ENCODE measurements around the gene WDR41.
"Not testable (repeated sequence)": the region's sequence is repeated elsewhere in the genome, so short reads cannot be mapped to it uniquely, and the experiment has no call there.

The WDR41 gene, protein sequence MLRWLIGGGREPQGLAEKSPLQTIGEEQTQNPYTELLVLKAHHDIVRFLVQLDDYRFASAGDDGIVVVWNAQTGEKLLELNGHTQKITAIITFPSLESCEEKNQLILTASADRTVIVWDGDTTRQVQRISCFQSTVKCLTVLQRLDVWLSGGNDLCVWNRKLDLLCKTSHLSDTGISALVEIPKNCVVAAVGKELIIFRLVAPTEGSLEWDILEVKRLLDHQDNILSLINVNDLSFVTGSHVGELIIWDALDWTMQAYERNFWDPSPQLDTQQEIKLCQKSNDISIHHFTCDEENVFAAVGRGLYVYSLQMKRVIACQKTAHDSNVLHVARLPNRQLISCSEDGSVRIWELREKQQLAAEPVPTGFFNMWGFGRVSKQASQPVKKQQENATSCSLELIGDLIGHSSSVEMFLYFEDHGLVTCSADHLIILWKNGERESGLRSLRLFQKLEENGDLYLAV

DNA sequence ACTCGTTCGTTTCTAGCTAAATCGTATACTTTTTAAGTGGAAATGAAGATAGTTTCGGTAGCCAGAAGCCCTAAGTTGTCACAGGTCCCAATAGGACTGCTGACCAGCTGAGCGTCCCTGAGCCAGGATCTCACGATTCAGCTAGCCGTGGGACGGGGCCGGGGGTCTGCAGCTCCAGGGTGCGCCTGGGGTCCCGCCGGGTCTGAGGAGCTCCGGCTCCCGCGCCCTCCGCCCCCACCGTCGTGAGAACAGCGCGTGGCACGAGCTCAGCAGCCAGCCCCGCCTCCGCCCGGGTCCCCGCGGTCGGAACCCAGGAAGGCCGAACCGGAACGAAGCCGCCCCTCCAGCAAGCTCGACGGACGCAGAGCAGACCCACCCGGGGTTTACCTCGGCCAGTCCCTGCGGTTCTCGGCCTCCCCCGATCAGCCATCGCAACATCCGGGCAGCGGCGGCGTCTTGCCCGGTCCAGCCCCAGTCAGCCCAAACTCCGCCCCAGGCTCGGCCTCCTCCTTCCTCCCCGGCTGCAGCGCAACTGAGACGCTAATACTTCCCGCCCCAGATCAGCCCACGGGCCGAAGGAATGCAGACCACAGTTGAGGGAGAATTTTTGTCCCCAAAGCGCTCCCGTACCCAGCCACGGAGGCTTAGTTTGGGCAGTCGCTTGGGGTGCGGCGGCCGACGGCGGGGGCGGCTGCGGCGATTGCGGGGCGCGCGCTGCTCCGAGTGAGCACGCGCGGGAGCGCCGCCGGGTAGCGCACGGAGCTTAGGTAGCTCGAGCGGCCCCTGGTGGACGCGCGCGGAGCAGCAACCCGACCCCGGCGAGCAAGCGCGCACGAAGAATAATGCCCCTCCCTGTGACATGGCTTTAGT is at the start of gene WDR41:
TSS of gene WDR41 (minus strand) at position 534 of the 870 bp plus-strand sequence. CDS start at position 438, 96 bp downstream.
- DNase-seq (ENCODE audit: low read depth in 2 of 2, low spot score in 1 of 2) = peak; percentile 66 to 73

DNA sequence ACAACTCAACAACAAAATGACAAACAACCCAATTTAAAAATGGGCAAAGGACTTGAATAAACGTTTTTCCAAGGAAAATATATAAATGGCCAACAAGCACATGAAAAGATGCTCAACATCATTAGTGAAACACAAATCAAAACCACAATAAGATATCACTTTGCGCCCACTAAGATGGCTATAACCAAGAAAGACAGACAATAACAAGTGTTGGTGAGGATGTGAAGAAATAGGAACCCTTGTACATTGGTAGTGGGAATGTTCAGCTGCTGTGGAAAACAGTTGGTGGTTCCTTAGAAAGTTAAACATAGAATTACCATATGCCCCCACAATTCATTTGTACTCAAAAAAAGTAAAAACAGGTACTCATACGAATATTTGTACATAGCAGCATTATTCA is 39.2 kb upstream of the WDR41 start:
- DNase-seq (ENCODE audit: low read depth in 2 of 2, low spot score in 1 of 2) = no peak

DNA sequence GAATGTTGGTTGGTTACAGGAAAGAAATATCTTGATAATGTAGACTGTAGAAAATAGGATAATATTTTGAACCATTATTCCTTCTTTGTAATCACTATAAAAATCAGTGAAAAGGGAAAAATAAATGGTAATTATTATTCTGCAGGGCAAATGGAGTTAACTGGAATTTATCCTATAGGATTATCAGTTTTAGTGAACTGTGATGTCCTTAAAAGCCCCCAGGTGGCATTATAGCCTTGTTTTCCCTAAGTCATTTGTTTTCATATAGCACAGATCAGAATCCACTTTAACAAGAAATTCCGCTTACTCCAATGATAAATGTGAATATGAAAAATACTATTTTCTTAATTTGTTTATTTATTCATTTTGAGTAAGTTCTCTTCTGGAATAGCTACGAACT is 26.2 kb upstream of the WDR41 start:
- no peak for DNase-seq (ENCODE audit: low read depth in 2 of 2, low spot score in 1 of 2)

DNA sequence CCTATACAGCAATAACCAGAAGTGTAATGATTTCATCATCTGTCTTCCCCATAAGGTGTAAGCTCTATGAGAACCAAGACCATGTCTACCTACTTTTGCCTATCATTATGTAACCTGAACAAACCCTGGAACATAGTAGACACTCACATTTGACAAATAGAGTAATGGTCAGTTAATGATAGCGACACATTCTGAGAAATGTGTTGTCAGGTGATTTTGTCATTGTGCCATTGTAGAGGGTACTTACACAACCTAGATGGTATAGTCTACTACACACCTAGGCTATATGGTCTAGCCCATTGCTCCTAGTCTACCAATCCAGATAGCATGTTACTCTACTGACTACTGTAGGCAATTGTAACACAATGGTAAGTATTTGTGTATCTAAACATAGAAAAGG is 22.3 kb upstream of the WDR41 start:
- DNase-seq (ENCODE audit: low read depth in 2 of 2, low spot score in 1 of 2) = no peak

DNA sequence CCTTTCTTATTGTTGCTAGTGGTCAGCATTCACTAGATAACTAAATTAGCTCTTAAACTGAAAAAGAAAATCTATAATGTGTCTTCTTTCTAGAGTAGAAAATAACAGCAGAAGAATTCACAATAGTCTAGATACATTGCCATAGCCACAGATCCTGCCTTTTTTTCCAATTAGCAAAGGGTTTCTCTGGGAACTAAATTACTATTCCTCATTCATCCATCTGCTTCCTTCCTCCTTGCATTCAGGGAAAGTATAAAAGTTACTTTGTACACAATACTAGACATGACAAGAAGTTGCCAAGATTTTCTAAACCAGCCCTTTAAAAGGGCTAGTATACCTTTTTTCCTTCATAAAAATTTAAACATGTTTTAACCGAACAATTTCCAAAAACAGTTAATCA is 21.2 kb upstream of the WDR41 start:
- no peak for DNase-seq (ENCODE audit: low read depth in 2 of 2, low spot score in 1 of 2)

DNA sequence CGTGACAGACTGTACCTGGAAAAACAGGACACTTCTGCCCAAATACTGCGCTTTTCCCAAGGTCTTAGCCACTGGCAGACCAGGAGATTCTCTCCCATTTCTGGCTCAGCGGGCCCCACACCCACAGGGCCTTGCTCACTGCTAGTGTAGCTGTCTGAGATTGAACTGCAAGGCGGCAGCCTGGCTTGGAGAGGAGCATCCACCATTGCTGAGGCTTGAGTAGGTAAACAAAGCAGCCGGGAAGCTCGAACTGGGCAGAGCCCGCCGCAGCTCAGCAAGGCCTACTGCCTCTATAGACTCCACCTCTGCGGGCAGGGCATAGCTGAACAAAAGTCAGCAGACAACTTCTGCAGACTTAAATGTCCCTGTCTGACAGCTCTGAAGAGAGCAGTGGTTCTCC is 9.0 kb upstream of the WDR41 start:
- DNase-seq (ENCODE audit: low read depth in 2 of 2, low spot score in 1 of 2) = not testable (repeated sequence)

DNA sequence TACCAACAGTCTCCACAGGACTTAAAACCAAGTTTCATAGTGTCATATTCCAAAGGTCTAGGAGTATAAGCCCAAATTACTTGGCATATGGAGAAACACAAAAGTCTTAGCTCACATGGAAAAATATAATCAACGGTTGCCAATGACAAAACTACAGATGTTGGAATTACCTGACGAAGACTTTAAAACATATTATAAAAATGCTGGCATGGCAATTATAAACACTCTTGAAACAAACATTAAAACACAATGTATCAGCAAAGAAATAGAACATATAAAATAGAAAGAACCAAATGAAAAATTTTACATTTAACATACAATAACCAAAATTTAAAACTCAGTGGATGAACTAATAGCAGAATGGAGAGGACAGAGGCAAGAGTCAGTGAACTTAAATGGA is 7.9 kb upstream of the WDR41 start:
- no peak for DNase-seq (ENCODE audit: low read depth in 2 of 2, low spot score in 1 of 2)

DNA sequence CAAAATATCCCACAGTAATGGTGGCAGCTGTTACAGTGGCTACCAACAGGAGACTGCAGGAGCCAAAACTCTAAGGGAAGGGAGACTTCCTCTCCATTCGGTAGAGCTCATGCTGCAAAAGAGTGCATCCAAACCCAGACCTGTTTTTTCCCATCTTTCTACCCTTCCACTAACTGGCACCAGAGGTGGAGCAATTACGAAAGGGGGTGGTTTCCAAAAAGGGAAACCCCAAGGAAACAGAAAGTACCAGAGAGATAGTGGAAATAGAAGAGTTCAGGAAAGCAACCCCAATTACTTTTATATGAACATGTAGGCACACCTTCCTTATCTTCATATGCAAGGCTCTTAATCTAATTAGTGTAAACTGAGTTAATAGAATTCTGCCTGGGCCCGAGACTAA is 7.3 kb upstream of the WDR41 start:
- no peak for DNase-seq (ENCODE audit: low read depth in 2 of 2, low spot score in 1 of 2)

DNA sequence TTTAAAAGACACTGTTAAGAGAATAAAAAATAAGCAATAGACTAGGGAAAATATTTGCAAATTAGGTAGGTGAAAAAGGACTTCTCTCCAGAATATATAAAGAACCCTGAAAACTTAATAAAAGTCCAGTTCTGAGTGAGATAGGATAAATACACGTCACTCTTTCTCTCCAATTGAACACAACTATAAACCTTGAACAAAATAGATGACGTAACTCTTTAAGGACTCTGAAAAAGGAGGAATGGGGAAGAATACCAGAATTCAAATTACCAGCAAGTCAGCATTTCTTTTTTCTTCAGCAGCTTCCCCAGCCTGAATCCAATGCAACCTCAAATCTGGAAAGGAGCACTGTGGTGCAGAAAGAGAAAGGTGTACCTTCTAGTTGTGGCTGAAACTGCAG is 6.8 kb upstream of the WDR41 start:
- no peak for DNase-seq (ENCODE audit: low read depth in 2 of 2, low spot score in 1 of 2)

DNA sequence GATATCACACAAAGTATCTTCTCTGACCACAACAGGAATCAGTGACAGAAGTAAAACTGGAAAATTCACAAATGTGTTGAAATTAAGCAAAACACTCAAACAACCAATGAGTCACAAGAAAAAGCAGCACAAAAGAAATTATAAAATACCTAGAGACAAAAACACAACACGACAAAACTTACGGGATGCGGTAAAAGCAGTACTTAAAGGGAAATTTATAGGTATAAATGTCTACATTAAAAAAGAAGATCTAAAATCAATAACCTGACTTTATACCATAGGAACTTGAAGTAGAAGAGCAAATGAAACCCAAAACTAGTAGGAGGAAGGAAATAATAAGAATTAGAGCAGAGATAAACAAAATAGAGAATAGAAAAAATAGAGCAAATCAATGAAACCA is 2.8 kb upstream of the WDR41 start:
- DNase-seq (ENCODE audit: low read depth in 2 of 2, low spot score in 1 of 2) = no peak

DNA sequence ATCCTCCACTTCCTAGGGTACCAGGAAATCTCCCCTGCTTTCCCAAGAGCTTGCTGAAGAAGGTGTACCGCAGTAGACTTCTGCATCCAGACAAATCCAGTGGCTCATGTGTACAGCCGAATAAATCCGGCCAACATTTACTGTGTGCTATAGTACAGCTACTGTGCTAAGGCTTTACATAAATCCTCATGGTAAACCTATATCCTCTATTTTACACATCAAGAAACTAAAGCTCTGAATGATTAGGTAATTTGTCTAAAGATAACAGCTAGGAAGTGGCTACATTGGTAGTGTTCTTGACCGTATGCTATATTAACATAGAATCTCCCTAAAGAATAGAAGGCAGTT is 511 bp upstream of the WDR41 start:
- no peak for DNase-seq (ENCODE audit: low read depth in 2 of 2, low spot score in 1 of 2)

DNA sequence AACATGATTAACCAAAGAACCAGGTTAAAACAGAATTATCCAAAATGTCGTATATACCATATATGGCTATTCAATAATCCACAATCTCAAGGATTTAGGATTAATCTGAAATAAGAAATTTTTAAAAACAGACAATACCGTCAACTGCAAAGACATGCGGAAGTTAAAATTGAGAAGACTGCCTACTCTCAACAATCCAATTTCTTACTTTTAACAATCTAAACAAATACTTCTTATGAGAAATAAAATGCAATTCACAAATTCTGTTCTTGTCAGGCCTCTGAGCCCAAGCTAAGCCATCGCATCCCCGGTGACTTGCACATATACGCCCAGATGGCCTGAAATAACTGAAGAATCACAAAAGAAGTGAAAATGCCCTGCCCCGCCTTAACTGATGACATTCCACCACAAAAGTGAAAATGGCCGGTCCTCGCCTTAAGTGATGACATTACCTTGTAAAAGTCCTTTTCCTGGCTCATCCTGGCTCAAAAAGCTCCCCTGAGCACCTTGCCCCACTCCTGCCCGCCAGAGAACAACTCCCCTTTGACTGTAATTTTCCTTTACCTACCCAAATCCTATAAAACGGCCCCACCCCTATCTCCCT is 1.3 kb downstream of the WDR41 start:
- DNase-seq (ENCODE audit: low read depth in 2 of 2, low spot score in 1 of 2) = not testable (repeated sequence)

DNA sequence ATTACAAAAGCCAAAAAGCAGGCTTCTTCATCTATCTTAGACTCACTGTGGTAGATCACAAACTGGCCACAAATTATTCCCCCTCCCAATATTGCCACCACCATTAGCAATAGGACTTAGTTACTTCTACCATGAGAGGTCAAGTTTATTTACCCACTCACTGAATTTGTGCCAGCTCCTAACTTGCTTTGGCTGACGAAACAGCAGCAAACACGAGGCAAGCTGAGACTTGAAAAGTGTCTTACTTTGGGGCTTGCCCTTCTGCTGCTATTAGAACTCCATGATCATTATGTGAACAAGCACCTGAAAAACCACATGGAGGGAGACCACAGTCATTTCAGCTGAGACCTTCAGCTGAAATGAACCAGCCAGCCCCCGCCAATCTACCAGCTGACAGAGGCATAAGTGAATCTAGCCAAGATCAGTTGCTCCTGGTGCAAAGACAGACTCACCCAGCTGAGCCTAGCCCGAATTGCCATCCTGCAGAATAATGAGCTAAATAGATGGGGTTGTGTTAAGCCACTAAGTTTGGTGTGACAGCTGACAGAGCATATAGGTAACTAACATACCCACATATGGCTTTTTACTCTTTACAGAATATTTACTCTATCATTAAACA is 5.7 kb downstream of the WDR41 start:
- no peak for DNase-seq (ENCODE audit: low read depth in 2 of 2, low spot score in 1 of 2)

DNA sequence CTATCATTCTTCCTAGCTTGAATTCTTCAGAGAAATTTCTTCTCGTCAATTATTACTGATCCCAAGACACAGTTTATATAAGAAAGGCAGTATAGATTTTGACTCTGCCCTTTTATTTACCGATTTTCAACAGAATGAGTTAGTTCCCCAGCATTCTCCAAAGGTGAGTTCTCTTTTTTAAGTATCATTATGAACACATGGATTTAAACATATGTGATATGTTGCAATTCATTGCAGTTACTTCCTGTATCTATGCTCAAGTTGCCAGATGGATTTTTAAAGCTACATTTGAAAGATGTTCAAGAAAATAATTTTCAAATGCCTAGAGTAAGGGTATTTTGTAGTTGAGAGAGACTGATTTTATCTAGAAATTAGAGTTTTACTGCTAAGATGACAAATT is 8.4 kb downstream of the WDR41 start:
- no peak for DNase-seq (ENCODE audit: low read depth in 2 of 2, low spot score in 1 of 2)

DNA sequence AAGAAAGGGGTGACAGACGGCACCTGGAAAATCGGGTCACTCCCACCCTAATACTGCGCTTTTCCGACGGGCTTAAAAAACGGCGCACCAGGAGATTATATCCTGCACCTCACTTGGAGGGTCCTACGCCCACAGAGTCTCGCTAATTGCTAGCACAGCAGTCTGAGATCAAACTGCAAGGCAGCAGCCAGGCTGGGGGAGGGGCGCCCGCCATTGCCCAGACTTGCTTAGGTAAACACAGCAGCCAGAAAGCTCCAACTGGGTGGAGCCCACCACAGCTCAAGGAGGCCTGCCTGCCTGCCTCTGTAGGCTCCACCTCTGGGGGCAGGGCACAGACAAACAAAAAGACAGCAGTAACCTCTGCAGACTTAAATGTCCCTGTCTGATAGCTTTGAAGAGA is 17.1 kb downstream of the WDR41 start:
- not testable (repeated sequence) for DNase-seq (ENCODE audit: low read depth in 2 of 2, low spot score in 1 of 2)

DNA sequence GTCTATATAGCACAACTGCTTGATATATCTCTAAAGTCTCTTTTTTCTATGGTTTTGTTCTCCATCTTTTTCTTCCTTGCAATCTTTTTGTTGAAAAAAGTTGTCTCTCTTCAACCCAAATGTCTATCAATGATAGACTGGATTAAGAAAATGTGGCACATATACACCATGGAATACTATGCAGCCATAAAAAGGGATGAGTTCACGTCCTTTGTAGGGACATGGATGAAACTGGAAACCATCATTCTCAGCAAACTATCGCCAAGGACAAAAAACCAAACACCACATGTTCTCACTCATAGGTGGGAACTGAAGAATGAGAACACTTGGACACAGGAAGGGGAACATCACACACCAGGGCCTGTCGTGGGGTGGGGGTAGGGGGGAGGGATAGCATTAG is 23.2 kb downstream of the WDR41 start:
- not testable (repeated sequence) for DNase-seq (ENCODE audit: low read depth in 2 of 2, low spot score in 1 of 2)

DNA sequence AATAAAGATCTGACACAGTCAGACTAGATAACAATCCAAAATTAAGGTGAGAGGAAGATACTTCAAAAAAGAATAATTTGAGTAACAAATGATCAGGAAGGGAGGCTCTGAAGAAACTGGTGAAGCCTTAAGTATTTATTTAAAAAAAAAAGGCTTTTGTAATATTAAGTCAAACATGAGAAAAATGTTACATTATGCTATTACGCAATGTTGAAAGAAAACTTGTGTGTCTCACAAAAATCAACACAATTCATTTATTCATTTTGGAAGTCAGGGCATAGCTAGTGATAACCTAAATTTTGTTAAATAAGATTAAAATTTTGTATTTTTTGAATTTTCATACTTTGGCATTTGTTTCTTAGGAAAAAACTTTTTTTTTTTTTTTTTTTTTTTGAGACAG is 28.2 kb downstream of the WDR41 start:
- DNase-seq (ENCODE audit: low read depth in 2 of 2, low spot score in 1 of 2) = no peak

DNA sequence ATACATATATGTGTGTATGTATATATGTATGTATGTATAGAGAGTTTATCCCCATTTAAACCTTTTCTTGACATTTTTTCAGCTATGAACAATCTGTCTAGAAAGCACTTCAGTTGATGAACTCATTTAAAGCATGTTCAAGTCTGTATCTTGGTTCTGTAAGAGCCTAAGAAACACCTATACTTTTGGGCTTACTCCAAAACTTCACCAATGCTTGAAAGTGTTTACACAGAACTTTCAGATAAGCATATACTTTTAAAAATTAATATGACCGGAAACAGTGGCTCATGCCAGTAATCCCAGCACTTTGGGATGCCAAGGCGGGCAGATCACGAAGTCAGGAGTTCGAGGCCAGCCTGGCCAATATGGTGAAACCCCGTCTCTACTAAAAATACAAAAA is 30.8 kb downstream of the WDR41 start:
- DNase-seq (ENCODE audit: low read depth in 2 of 2, low spot score in 1 of 2) = no peak

DNA sequence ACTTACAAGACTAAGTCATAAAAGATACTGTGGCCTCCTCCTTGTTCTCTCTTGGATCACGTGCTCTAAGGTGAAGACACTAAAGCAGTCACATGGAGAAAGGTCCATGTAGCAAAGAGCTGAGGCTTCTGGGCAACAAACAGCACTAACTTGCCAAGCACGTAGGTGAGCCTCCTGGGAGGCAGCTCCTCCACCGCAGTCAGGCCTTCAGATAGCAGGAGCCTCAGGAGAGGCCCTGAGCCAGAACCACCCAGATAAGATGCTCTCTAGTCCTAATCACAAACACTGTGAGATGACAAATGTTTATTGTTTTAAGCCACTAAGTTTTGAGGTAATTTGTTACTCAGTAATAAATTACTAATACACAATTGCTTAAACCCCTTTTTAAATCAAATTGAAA is 38.0 kb downstream of the WDR41 start:
- no peak for DNase-seq (ENCODE audit: low read depth in 2 of 2, low spot score in 1 of 2)

DNA sequence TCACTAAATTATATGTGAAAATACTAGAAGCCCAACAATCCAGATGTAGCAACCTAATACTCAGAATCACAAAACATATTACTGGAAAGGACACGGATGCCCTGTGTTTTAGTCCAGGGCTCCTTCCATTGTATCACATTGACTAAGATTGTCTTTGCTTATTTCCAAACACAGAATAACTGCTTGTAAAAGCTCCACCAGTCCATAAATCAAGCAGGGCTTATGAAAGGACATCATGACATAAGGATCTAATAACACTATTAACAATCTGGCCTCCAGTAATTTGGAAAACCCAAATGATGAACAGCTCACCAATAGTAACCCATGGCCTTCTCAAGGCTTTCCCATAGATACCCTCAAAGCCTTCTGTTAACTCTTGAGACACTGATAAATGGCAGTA is 39.8 kb downstream of the WDR41 start:
- DNase-seq (ENCODE audit: low read depth in 2 of 2, low spot score in 1 of 2) = no peak

DNA sequence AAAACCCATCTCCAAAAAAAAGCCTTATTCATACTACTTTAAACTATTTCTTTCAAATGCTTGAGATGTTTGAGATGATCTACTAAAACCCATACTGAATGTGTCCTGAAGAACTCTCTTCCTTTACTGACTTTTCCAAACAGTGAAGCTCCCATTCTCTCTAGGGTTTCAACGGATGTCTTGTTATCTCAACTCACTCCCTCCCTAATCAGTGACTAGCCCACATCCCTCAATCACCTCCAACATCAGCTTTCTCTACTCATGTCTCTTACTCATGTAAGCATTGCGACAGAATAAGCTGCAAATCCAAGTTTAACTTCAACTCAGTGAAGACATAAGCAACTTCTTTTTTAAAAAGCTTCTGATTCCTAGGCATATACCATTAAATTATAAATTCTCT is 42.1 kb downstream of the WDR41 start:
- DNase-seq (ENCODE audit: low read depth in 2 of 2, low spot score in 1 of 2) = no peak

DNA sequence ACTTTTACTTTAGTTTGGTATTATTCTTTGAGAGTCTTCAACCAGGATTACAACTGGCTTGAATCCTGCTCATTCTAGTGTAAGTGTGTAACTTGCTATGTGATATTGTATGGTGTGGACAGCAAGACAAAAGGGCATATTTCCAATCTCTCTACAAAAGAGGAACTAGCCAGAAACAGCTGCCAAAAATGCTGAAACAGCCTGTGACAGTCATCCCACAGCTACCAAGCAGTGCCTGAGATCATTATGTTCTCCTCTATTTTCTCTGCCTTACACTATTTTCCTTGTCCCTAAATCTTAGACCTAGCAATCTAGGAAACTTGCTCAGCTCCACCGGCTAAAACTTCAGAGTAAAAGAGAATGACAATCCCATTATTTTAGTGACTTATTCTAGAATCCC is 42.8 kb downstream of the WDR41 start:
- DNase-seq (ENCODE audit: low read depth in 2 of 2, low spot score in 1 of 2) = no peak
